ENCODE measurements around the gene FMO1.
"Not testable (repeated sequence)": the region's sequence is repeated elsewhere in the genome, so short reads cannot be mapped to it uniquely, and the experiment has no call there.

FMO1 gene

GRCh38 chr1:171231326-171231725 is 17.0 kb upstream of the FMO1 start:
- ATAC-seq (ENCODE audit: low read depth) = no peak
- no peak for TF ChIP-seq CTCF (IDR thresholded peaks at IDR 0.05; ENCODE audit: poor library complexity, severe bottlenecking)
- no peaks in the 10 kb centered on the region for H3K4me1 ChIP-seq (ENCODE audit: insufficient read depth, poor library complexity, severe bottlenecking)
- DNase-seq (ENCODE audit: low spot score) = no peak
- no peak overlapping the region for H3K4me3 ChIP-seq (ENCODE audit: severe bottlenecking)
- H3K36me3 ChIP-seq (ENCODE audit: low read depth) = no peaks in the 10 kb centered on the region
- no peak overlapping the region for H3K27ac ChIP-seq (ENCODE audit: poor library complexity, severe bottlenecking)
- H3K9me3 ChIP-seq (ENCODE audit: severe bottlenecking) = no peaks in the 10 kb centered on the region
- H3K27me3 ChIP-seq (ENCODE audit: insufficient read depth, poor library complexity, severe bottlenecking) = no peaks in the 10 kb centered on the region

- ATAC-seq (ENCODE audit: low read depth) (no peak), DNase-seq (ENCODE audit: low spot score) (no peak)
- Histone ChIP-seq H3K27ac (ENCODE audit: poor library complexity, severe bottlenecking) (no peak overlapping the region), H3K4me3 (ENCODE audit: severe bottlenecking) (no peak overlapping the region), H3K4me1 (ENCODE audit: insufficient read depth, poor library complexity, severe bottlenecking) (no peaks in the 10 kb centered on the region), H3K27me3 (ENCODE audit: insufficient read depth, poor library complexity, severe bottlenecking) (no peaks in the 10 kb centered on the region), H3K36me3 (ENCODE audit: low read depth) (no peaks in the 10 kb centered on the region), H3K9me3 (ENCODE audit: severe bottlenecking) (no peaks in the 10 kb centered on the region)
- no peak for TF ChIP-seq CTCF (IDR thresholded peaks at IDR 0.05; ENCODE audit: poor library complexity, severe bottlenecking)
Measured at GRCh38 chr1:171233183-171233582, 15.1 kb upstream of the FMO1 start.

- not testable (repeated sequence) for DNase-seq (ENCODE audit: low spot score); H3K9me3 ChIP-seq (ENCODE audit: severe bottlenecking); H3K27me3 ChIP-seq (ENCODE audit: insufficient read depth, poor library complexity, severe bottlenecking); H3K4me3 ChIP-seq (ENCODE audit: severe bottlenecking); H3K4me1 ChIP-seq (ENCODE audit: insufficient read depth, poor library complexity, severe bottlenecking); H3K36me3 ChIP-seq (ENCODE audit: low read depth); ATAC-seq (ENCODE audit: low read depth); H3K27ac ChIP-seq (ENCODE audit: poor library complexity, severe bottlenecking)
Measured at GRCh38 chr1:171236231-171236630, 12.1 kb upstream of the FMO1 start.

GRCh38 chr1:171243878-171244277 is 4.4 kb upstream of the FMO1 start:
- Histone ChIP-seq H3K36me3 (ENCODE audit: low read depth) (no peaks in the 10 kb centered on the region), H3K9me3 (ENCODE audit: severe bottlenecking) (no peaks in the 10 kb centered on the region), H3K27me3 (ENCODE audit: insufficient read depth, poor library complexity, severe bottlenecking) (no peaks in the 10 kb centered on the region), H3K27ac (ENCODE audit: poor library complexity, severe bottlenecking) (no peak overlapping the region), H3K4me3 (ENCODE audit: severe bottlenecking) (no peak overlapping the region), H3K4me1 (ENCODE audit: insufficient read depth, poor library complexity, severe bottlenecking) (no peaks in the 10 kb centered on the region)
- TF ChIP-seq CTCF (IDR thresholded peaks at IDR 0.05; ENCODE audit: poor library complexity, severe bottlenecking) = no peak
- DNase-seq (ENCODE audit: low spot score) (no peak), ATAC-seq (ENCODE audit: low read depth) (no peak)

GRCh38 chr1:171245458-171246064 is 2.7 kb upstream of the FMO1 start:
- Histone ChIP-seq H3K27me3 (ENCODE audit: insufficient read depth, poor library complexity, severe bottlenecking) (no peaks in the 10 kb centered on the region), H3K4me3 (ENCODE audit: severe bottlenecking) (no peak overlapping the region), H3K27ac (ENCODE audit: poor library complexity, severe bottlenecking) (no peak overlapping the region), H3K4me1 (ENCODE audit: insufficient read depth, poor library complexity, severe bottlenecking) (no peaks in the 10 kb centered on the region), H3K36me3 (ENCODE audit: low read depth) (no peaks in the 10 kb centered on the region), H3K9me3 (ENCODE audit: severe bottlenecking) (no peaks in the 10 kb centered on the region)
- ATAC-seq (ENCODE audit: low read depth) (peak; percentile 92), DNase-seq (ENCODE audit: low spot score) (no peak)
- TF ChIP-seq CTCF (IDR thresholded peaks at IDR 0.05; ENCODE audit: poor library complexity, severe bottlenecking) = peak; percentile 82
